ENCODE measurements around the gene ARHGAP18. TPM values are rescaled to one million over a fixed set of nuclear protein-coding genes. Genes with fewer than 3 reads are reported as not detected.

The ARHGAP18 gene
- total RNA-seq, 4 donors from 2014 or later = 29.1 to 47.2 (median 38.5) TPM

GRCh38 chr6:129551486-129551885 is 158.5 kb downstream of the ARHGAP18 start:
- ATAC-seq (ENCODE audit: low FRiP score) = no peak
- TF ChIP-seq CTCF (IDR thresholded peaks at IDR 0.05) = no peak
- DNase-seq (ENCODE audit: low spot score) = no peak

GRCh38 chr6:129546702-129547101 is 163.3 kb downstream of the ARHGAP18 start:
- DNase-seq (ENCODE audit: low spot score) (no peak), ATAC-seq (ENCODE audit: low FRiP score) (no peak)
- TF ChIP-seq CTCF (IDR thresholded peaks at IDR 0.05) = no peak

DNA sequence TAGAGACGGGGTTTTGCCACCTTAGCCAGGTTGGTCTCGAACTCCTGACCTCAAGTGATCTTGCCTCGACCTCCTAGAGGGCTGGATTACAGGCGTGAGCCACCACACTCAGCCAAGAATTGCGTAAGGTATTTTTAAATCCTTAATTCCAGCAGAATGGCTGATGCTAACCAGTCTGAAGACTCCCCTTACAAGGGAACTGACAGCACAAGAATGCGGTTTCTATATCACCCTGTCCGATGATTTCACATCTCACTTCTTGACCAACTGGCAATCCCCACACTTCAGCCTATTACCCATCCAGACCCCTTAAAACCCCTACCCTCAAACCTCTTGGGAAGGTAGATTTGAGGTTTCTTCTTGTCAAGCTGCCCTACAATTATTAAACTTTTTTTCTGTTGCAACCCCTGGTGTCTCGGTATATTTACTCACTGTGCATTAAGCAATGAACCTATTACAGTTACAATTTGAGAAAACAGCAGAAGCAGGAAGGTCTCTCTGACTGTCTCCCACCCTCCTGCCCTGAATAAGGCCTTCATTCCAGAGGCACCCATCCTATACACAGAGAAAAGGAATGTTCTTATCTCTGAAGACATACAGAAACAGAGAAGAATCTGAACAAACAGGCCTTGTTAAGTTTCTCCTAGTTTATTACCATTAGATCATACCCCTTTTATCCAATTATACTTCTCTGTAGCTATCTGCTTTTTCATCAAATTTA is 164.9 kb downstream of the ARHGAP18 start:
- ATAC-seq (ENCODE audit: low FRiP score) (no peak), DNase-seq (ENCODE audit: low spot score) (no peak)
- TF ChIP-seq CTCF (IDR thresholded peaks at IDR 0.05) = no peak

DNA sequence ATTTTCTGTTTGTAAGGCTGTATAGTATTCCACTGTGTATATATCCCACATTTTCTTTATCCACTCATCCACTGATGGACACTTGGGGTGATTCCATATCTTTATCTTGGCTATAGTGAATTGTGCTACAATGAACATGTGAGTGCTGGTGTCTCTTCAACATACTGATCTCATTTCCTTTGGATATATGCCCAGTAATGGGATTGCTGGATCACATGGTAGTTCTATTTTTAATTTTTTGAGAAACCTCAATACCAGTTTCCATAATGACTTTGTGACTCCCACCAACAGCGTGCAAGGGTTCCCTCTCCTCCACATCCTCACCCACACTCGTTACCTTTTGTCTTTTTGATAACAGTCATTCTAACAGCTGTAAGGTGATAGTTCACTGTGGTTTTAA is 166.0 kb downstream of the ARHGAP18 start:
- no peak for ATAC-seq (ENCODE audit: low FRiP score)
- DNase-seq (ENCODE audit: low spot score) = no peak
- no peak for TF ChIP-seq CTCF (IDR thresholded peaks at IDR 0.05)

- no peak for DNase-seq (ENCODE audit: low spot score)
- ATAC-seq (ENCODE audit: low FRiP score) = no peak
- TF ChIP-seq CTCF (IDR thresholded peaks at IDR 0.05) = no peak
Observed at GRCh38 chr6:129542705-129543104, 167.3 kb downstream of the ARHGAP18 start.

GRCh38 chr6:129539032-129539431 is 170.9 kb downstream of the ARHGAP18 start:
- DNase-seq (ENCODE audit: low spot score) (no peak), ATAC-seq (ENCODE audit: low FRiP score) (no peak)
- no peak for TF ChIP-seq CTCF (IDR thresholded peaks at IDR 0.05)

GRCh38 chr6:129536271-129536670 is 173.7 kb downstream of the ARHGAP18 start:
- ATAC-seq (ENCODE audit: low FRiP score) (no peak), DNase-seq (ENCODE audit: low spot score) (no peak)
- TF ChIP-seq CTCF (IDR thresholded peaks at IDR 0.05) = no peak
